ENCODE data around the gene TMTC3.
A peak's percentile ranks its signal among the peaks of the same experiment; 100 is the strongest.
"Not testable (repeated sequence)": the region's sequence is repeated elsewhere in the genome, so short reads cannot be mapped to it uniquely, and the experiment has no call there.

The TMTC3 gene

DNA sequence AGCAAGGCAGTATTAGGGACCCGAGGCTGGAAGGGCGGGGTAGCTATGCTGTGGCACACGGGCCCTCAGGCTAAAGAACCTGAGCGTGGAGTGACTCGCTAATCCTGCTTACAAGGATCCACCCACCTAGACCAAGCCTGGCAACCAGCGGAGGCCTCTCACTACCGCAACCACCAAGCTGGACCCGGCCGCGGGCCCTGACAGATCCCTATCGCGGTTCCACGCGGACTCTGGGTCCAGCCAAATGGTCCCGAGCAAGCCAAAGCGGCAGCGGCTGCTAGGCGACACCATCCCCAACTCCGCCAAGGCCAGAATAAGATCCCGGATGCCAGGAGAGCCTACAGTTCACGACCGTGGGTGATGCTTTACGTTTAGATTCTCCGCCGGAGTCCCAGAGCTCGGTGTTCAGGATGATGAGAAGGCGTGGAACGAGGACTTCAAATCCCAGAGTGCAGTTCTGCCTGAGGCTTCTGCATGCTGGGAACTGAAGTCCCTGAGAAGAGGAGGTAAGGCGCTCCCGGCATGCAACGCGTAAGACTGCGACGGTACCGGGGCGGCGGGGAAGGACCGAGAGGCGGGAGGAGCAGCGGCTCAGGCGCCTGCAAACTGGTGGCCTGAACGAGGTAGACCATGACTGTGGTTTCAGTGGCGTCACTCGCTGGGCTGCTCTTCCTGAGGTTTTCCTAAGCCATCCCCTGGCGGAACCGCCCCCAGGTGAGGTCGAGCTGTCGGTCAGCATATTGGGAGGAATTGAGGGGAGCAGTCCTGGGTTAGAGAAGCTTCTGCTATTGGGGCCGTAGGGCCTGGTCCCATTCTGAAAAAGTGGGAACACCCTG is at the start of gene TMTC3, which contains the start of gene CEP290:
TMTC3 (plus strand) TSS at position 534 of the 836 bp plus-strand sequence. CDS start 6,009 bp downstream, outside the sequence.
CEP290 (minus strand) TSS at position 315 of the 836 bp plus-strand sequence. CDS start 781 bp downstream, outside the sequence.
- peak; percentile 99 for DNase-seq

DNA sequence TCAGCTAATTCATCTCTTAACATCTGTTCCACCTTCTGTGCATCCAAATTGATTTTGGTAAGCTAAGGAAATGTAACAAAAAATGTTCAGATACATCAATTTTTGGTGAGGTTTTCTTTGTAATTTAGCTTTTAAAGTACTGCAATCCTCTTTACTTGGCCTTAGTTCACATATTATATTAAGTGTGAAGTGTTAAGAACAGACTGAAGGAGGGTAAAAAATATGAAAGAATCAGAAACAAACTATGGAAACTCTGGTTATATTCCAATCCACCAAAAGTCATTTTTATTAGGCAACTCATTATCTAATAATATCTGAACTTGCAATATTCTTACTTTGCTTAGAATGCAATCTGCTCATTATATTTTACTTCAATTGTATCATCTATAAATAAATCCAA is 49.3 kb upstream of the TMTC3 start:
- no peak for DNase-seq

DNA sequence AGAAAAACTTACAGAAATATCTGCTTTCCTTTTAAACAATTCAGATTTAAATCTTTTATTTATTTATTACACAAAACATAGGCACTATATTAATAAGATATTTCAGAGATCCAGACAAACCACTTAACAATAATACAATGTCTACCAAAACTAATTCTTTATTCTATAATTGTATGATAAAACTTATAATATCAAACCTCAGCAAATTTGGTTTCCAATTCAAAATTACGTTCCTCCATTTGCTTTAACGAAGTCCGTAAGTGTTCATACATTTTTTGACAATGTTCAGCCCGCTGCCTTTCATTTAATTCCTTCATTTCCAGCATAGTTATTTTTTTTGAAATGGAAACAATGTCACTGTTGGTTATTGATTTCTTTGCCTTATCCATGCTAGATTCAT is 48.5 kb upstream of the TMTC3 start:
- DNase-seq = no peak

DNA sequence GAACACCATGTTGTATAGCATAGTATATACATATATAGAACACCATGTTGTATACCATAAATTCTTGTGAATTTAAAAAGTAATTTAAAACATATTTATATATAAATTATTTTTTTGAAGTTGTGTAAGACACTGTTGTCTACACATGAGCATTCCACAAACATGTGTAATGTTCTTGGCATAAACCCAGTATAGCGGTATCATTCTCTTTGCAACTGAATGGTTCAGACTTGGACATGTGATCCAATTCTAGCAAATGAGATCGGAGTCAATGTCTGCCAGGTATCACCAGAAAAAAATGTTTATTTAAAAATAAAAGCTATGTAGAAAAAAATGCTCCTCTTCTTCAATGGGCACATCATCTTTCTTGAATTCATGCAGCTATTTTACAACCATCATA is 34.1 kb upstream of the TMTC3 start:
- DNase-seq = no peak

DNA sequence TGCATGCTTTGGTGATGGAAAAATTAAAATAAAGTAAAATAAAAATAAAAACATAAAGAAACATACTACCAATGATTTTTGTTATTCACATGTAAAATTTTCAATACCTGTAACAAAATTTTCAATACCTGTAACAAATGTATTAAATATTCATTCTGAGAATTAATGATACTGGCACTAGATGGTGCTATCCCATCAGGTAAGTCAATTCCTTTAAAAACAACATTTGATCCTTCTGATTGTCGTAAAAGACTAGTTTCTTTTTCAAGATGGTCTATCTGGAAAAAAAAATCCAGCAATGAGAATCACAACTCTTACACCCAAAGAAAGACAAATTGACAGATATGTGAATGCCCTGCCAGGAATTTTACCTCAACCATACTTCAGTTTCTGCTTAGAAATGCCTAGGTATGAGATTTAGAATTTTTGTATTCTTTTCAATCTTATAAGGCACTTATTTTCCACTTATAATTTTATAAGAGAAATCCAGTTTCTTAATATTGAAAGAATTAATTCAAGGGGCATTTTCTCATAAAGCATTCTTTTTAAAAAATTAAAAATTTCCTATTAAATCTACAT is 30.9 kb upstream of the TMTC3 start:
- peak; percentile 15 to 33 for DNase-seq

DNA sequence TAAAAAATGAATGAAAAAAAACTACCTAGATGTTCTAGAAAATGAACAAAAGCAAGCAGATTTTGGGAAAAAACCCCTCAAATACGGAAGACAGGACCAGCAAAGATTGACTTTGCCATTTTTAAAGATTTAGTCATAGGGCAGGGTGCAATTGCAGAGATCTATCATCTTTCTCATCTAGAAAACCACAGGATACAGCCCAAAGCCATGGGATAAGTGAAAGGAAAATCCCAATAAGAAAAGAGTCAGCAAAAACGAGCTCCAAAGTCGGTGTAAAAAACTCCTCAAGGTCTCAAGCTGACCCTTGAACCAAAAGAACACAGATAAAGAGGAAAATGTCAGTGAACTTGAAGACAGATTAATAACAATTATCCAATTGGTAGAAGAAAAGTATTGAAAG is 28.2 kb upstream of the TMTC3 start:
- DNase-seq = no peak

DNA sequence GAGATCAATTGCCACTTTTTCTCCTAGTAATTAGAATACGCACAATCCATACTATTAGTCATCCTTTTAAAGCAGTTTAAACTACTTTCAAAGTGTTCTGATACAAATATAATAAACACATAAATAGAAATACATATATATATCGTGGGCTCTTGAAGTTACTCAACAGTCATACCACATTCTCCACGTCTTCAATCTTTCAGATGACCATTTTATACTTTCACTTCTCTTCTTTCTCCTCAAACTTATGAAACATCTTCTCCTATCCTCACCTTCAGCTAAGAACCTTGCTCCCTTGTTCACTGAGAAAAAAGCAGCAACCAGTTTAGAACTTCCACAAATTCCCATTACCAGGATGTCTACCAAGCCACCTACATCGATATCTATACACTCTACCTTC is 19.4 kb upstream of the TMTC3 start:
- DNase-seq = no peak

DNA sequence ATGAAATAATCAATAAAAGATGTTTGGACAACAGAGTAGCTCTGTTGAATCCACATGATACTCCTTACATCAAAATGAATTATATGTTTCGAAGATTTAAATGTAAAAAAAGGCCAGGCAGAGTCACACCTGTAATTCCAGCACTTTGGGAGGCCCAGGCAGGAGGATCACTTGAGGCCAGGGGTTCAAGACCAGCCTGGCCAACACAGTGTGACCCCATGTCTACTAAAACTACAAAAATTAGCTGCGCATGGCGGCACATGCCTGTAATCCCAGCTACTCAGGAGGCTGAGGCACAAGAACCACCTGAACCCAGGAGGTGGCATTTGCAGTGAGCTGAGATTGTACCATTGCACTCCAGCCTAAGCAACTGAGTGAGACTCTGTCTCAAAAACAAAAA is 15.0 kb upstream of the TMTC3 start:
- no peak for DNase-seq

DNA sequence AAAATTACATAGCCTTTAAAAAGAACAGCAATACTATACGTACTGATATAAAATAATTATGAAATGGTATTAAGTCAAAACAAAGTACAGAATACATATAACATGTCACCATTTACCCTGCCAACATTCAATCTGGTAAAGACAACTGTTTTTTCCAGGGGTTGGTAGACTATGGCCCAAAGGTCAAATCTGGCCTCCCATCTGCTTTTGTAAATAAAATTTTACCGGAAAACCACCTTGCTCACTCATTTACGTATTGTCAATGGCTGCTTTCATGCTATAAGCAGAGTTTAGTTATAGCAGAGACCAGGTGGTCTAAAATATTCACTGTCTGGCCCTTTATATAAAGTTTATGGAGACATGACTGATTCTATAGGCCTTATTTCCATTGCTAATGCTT is 14.3 kb upstream of the TMTC3 start:
- no peak for DNase-seq

DNA sequence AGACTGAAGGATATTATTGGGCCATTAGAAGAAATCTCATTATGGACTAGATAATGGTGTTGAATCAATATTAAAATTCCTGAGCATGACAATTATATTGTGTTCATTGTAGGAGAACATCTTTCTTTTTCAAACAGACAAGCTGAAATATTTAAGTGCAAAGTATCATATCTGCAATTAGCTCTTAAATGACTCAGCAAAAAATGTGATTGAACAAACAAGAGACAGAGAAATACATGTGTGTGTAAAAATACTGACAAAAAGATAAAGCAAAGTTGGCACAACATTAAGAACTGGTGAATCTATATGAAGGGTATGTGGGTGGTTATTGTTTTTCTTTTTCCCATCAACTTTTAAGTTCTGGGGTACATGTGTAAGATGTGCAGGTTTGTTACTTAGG is 9.7 kb upstream of the TMTC3 start:
- no peak for DNase-seq

DNA sequence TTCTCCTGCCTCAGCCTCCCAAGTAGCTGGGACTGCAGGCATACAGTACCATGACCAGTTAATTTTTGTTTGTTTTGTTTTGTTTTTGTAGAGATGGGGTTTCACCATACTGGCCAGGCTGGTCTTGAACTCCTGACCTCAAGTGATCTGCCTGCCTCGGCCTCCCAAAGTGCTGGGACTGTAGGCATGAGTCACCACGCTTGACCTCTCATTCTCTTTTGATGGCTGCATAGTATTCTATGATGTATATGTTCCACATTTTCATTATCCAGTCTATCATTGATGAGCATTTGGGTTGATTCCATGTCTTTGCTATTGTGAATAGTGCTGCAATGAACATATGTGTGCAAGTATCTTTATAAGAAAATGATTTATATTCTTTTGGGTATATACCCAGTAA is 8.9 kb upstream of the TMTC3 start:
- DNase-seq = not testable (repeated sequence)

DNA sequence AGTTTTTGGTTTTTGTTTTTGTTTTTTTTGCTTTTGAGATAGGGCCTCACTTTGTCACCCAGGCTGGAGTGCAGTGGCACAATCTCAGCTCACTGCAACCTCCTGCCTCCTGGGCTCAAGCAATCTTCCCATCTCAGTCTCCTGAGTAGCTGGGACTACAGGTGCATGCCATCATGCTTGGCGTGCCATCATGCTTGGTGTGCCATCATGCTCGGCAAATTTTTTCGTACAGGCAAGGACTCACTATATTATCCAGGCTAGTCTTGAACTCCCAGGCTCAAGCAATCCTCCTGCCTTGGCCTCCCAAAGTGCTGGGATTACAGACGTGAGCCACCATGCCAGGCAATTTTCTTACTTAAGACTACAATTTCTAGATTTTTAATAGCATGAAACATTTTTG is 2.4 kb upstream of the TMTC3 start:
- DNase-seq = not testable (repeated sequence)

DNA sequence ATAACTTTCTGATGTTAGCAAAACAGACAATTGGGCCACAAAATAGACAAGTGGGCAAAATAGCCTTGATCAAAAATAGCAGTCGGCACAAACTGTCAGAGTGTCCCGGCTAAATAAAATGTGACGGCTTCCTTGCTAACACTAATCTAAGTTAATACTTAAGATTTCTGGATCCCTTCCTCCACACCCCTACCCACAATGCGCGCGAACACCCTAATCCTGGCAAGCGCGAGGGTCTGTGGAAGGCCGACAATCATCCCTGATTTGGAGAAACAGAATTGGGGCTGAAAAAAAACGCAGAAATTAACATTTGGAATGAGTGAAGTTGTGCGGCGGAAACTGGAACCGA is 708 bp upstream of the TMTC3 start:
- DNase-seq = no peak

DNA sequence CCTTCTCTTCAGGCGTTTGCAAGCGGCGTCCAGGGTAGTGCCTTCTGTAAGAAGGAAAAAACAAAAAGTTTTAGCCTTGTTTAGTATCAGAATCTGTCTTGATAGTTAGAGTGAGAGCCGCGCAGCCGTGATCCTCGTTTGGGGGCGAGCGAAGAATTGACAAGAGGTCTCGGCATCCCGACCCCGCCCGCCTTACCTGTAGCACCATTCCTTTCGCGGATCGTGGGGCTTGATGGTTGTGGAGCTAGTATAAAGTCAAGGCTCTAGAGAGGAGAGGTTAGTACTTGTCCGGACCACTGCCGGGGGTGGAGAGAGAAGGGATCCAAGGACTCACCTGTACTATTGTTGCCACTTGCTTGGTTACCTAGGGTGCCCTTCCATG is 494 bp downstream of the TMTC3 start:
- DNase-seq = peak in 1 of 2 experiments; percentile 8

DNA sequence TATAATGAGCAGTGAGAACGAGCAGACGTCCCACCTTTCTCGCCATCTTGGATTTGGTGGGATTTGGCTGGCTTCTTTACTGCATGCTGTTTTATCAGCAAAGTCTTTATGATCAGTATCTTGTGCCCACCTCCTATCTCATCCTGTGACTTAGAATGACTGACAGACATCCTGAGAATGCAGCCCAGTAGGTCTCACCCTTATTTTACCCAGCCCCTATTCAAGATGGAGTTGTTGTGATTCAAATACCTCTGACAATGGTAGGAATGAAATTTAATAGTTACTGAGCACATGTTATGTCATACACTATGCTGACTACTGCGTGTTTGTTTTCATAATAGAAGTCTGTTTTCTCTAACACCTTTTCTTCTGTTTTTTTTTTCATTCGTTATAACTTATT is 1.9 kb downstream of the TMTC3 start:
- DNase-seq = no peak

DNA sequence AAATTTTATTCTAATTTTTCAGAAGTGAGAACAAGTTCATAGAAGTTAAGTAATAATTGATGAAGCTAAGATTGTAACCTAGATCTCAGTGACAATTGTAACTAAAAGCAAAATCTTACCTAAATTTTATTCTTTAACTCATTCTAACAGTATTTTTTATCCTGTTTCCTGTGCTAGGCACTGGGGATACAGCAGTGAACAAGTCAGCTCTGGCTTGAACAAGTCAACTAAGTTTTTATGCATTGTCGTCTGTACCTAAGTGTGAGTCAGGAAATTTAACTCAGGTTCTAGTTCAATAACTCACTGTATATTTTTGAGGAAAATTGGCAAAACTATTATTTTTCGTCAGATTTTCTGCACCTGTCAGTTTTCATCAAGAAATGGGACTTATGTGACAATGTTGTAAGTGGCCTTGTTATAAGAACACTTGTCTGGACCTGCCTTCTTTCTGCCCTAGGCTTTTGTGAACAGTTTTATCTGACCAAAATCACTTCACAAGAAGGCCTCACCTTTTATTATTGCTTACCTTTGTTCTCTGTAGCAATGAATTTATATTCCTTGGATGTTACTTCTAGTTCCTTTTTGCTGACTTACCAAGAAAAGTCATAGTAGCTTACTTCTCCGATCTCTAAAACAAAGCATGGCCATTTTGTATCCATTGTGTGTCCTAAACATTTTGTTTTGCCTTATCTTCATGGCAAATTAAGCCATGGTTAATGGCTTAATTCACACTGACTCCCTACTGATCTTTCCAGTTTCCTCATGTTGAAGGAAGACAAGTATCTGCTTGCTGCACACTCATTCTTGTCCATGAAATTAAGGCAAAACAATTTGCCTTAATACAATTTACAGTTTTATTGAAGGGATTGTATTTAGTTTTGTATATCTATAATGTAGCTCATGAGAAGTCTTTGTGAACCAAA is 2.7 kb downstream of the TMTC3 start:
- no peak for DNase-seq

DNA sequence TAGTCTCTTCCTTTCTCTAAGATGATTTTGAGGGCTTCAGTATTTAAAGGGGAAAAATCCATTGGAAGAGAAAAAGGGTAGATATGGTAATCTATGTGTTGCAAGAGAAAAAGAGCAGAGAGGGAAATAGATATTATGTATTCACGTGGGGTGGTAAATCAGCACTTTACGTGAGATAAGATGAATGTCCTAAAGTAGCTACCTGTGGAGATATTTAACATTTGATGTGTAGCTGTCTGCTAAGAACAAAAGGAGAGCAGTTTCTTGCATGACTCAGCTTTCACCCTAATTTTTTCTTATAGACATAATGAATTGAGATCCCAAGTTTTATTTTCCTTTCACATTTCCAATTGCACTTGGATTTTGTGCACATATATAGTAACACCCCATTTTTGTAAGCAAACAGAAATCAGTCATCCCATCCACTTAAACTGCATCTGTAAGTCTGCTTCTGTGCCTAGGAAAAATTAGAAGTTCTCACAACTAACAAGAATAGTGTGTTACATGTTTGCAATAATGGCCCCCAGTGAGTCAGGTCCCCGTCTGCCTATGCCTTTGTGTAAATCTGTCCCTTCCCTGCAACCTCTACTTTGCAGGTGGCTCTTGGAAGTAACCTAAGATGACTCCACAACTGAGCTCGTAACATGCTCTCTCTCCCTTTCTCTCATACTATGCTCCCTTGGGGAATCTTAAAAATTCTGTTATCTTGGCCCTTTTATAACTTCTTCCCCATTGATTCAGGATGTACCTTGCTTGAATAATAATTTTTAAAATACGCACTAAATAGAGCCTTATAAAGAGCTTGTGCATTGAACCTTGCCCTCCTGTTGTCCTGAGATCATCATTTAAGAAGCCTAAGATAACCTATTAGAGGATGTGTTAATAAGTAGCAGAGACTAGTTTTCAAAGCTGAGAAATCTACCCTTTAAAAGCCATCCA is 3.7 kb downstream of the TMTC3 start:
- no peak for DNase-seq

DNA sequence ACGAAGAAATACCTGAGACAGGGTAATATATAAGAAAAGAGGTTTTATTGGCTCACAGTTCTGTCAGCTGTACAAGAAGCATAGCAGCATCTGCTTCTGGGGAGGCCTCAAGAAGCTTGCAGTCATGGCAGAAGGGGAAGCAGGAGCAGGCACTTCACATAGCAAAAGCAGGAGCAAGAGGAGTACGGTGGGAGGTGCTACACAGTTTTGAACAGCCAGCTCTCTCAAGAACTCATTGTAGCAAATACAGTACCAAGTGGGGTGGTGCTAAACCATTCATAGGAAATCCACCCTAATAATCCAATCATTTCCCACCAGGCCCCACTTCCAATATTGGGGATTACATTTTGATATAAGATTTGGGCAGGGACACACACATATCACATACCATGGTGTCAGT is 8.0 kb downstream of the TMTC3 start:
- no peak for DNase-seq

DNA sequence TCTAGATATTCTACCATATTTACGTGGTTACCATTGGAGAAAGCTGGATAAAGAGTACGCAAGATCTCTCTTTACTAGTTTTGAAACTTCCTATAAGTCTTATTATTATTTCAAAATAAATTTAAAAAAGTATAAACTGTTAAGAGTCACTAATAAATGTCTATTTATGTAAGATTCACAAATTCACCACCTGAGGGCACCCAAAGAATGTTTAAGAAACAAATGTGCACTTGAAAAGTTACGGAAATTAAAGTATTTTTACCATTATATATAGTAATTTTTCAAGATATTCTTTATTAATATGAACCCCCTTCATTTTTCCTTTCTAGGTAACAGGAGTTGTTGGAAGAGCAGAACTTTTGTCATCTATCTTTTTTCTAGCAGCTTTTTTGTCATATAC is 11.9 kb downstream of the TMTC3 start:
- DNase-seq = no peak

DNA sequence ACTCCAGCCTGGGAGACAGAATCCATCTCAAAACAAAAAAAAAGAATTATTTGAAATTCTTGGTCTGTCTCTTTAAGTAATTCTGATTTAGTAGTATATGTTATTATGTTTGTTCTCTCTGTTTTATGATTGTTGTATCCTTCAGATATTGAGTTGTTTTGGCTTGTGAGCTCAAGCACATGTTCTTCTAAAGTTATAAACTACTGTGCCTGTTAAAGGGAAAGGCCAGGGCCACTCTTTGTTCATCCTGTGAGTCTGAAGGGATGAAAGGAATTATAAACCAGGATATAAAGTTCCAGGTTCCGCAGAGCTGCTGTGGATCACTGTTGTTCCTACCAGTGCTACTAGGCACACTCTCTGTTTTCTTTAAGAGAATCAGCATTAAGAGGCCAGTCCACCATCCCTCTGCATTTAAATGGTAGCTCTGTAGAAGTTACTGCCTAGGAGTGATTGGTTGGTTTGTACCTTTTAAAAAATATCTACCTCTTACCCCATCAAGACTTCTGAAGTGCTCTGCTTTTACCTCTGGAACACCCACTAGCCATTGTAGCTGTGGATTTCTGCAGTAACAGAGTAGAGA is 14.1 kb downstream of the TMTC3 start:
- DNase-seq = no peak

DNA sequence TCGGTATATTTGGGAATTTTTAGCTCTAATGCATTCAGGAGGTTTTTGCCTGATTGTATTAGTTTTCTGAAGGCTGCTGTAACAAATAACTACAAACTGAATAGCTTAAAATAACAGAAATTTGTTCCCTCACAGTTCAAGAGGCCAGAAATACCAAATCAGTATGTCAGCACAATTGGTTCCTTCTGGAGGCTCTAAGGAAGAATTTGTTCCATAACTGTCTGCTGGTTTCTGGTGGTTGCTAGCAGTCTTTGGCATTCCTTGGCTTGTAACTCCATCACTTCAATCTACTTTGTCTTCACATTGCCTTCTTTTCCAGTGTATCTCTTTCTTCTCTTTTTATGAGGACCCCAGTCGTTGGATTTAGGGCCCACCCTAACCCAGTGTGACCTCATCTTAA is 21.3 kb downstream of the TMTC3 start:
- DNase-seq = no peak

DNA sequence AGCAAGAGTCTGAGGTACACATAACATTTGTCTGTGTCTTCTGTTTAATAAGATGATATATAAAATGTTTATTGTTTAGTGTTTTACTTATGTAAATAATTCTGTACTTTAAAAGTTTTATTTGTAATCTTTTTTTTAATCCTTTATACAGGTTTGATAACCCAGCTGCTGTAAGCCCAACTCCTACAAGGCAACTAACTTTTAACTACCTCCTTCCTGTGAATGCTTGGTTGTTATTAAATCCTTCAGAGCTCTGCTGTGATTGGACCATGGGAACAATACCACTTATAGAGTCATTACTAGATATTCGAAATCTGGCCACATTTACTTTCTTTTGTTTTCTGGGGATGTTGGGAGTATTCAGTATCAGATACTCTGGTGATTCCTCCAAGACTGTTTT is 24.1 kb downstream of the TMTC3 start:
- no peak for DNase-seq

All from SHP77 (cell line).